ENCODE data around the gene KIAA0930. TPM values are rescaled to one million over a fixed set of nuclear protein-coding genes. Genes with fewer than 3 reads are reported as not detected.

Gene KIAA0930
- total and polyA plus RNA-seq, 2 experiments from 2014 or later: 15.0 to 78.6 TPM

GRCh38 chr22:45204241-45204640 lies 36.5 kb downstream of the KIAA0930 start:
- H3K36me3 ChIP-seq (ENCODE audit: insufficient read depth): no peaks in the 10 kb centered on the region; the same call in 1 of the 2 replicates
- ATAC-seq: no peak
- H3K4me2 ChIP-seq: no peak overlapping the region
- H2AFZ ChIP-seq: no peak overlapping the region
- no peaks in the 10 kb centered on the region for H3K9me2 ChIP-seq (ENCODE audit: insufficient read depth)
- no peaks in the 10 kb centered on the region; the same call in 1 of the 2 replicates for H3F3A ChIP-seq (replicated peaks; ENCODE audit: low read depth)
- H3K4me1 ChIP-seq (ENCODE audit: insufficient read depth): no peaks in the 10 kb centered on the region
- H3K4me3 Mint-ChIP-seq: no peak overlapping the region
- H3K4me3 ChIP-seq: no peak overlapping the region
- H3K9me3 Mint-ChIP-seq: no peaks in the 10 kb centered on the region; the same call in 2 of the 3 replicates
- H3K27ac ChIP-seq (ENCODE audit: low read depth): no peak overlapping the region
- peaks cover 16% of the 10 kb centered on the region for H3K4me1 Mint-ChIP-seq
- no peak for DNase-seq (ENCODE audit: low spot score)
- H3K36me3 Mint-ChIP-seq (ENCODE audit: low read depth): peaks cover 15% of the 10 kb centered on the region; the same call in 2 of the 3 replicates
- H3K27me3 ChIP-seq (ENCODE audit: insufficient read depth): no peaks in the 10 kb centered on the region
- H3K27me3 Mint-ChIP-seq (ENCODE audit: insufficient read depth, low read depth, poor library complexity): peaks cover 15% of the 10 kb centered on the region
- no peak for TF ChIP-seq CREB1 (CRISPR knock-in tag; IDR thresholded peaks at IDR 0.05; ENCODE audit: low read depth)
- TF ChIP-seq, protein P1, sequence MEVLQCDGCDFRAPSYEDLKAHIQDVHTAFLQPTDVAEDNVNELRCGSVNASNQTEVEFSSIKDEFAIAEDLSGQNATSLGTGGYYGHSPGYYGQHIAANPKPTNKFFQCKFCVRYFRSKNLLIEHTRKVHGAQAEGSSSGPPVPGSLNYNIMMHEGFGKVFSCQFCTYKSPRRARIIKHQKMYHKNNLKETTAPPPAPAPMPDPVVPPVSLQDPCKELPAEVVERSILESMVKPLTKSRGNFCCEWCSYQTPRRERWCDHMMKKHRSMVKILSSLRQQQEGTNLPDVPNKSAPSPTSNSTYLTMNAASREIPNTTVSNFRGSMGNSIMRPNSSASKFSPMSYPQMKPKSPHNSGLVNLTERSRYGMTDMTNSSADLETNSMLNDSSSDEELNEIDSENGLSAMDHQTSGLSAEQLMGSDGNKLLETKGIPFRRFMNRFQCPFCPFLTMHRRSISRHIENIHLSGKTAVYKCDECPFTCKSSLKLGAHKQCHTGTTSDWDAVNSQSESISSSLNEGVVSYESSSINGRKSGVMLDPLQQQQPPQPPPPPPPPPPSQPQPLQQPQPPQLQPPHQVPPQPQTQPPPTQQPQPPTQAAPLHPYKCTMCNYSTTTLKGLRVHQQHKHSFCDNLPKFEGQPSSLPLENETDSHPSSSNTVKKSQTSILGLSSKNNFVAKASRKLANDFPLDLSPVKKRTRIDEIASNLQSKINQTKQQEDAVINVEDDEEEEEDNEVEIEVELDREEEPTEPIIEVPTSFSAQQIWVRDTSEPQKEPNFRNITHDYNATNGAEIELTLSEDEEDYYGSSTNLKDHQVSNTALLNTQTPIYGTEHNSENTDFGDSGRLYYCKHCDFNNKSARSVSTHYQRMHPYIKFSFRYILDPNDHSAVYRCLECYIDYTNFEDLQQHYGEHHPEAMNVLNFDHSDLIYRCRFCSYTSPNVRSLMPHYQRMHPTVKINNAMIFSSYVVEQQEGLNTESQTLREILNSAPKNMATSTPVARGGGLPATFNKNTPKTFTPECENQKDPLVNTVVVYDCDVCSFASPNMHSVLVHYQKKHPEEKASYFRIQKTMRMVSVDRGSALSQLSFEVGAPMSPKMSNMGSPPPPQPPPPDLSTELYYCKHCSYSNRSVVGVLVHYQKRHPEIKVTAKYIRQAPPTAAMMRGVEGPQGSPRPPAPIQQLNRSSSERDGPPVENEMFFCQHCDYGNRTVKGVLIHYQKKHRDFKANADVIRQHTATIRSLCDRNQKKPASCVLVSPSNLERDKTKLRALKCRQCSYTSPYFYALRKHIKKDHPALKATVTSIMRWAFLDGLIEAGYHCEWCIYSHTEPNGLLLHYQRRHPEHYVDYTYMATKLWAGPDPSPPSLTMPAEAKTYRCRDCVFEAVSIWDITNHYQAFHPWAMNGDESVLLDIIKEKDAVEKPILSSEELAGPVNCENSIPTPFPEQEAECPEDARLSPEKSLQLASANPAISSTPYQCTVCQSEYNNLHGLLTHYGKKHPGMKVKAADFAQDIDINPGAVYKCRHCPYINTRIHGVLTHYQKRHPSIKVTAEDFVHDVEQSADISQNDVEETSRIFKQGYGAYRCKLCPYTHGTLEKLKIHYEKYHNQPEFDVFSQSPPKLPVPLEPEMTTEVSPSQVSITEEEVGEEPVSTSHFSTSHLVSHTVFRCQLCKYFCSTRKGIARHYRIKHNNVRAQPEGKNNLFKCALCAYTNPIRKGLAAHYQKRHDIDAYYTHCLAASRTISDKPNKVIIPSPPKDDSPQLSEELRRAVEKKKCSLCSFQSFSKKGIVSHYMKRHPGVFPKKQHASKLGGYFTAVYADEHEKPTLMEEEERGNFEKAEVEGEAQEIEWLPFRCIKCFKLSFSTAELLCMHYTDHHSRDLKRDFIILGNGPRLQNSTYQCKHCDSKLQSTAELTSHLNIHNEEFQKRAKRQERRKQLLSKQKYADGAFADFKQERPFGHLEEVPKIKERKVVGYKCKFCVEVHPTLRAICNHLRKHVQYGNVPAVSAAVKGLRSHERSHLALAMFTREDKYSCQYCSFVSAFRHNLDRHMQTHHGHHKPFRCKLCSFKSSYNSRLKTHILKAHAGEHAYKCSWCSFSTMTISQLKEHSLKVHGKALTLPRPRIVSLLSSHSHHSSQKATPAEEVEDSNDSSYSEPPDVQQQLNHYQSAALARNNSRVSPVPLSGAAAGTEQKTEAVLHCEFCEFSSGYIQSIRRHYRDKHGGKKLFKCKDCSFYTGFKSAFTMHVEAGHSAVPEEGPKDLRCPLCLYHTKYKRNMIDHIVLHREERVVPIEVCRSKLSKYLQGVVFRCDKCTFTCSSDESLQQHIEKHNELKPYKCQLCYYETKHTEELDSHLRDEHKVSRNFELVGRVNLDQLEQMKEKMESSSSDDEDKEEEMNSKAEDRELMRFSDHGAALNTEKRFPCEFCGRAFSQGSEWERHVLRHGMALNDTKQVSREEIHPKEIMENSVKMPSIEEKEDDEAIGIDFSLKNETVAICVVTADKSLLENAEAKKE (CRISPR knock-in tag; IDR thresholded peaks at IDR 0.05): no peak
- no peak for TF ChIP-seq JUNB (IDR thresholded peaks at IDR 0.05; ENCODE audit: unreplicated experiment)
- TF ChIP-seq STAT1 (IDR thresholded peaks at IDR 0.05; ENCODE audit: unreplicated experiment): no peak
- H3K79me2 ChIP-seq (replicated peaks; ENCODE audit: insufficient read depth): no peaks in the 10 kb centered on the region
- no peak overlapping the region for H3K27ac Mint-ChIP-seq
- no peaks in the 10 kb centered on the region for H4K20me1 ChIP-seq (replicated peaks; ENCODE audit: insufficient read depth)

- Mint-ChIP-seq H3K36me3 (ENCODE audit: low read depth) (peaks cover 14% of the 10 kb centered on the region; the same call in 2 of the 3 replicates), H3K4me3 (no peak overlapping the region), H3K4me1 (peaks cover 20% of the 10 kb centered on the region), H3K27me3 (ENCODE audit: insufficient read depth, low read depth, poor library complexity) (peaks cover 15% of the 10 kb centered on the region), H3K27ac (no peak overlapping the region), H3K9me3 (no peaks in the 10 kb centered on the region; the same call in 2 of the 3 replicates)
- Histone ChIP-seq H3K4me2 (no peak overlapping the region), H2AFZ (no peak overlapping the region), H3F3A (replicated peaks; ENCODE audit: low read depth) (no peaks in the 10 kb centered on the region), H4K20me1 (replicated peaks; ENCODE audit: insufficient read depth) (no peaks in the 10 kb centered on the region), H3K4me3 (no peak overlapping the region), H3K27me3 (ENCODE audit: insufficient read depth) (no peaks in the 10 kb centered on the region), H3K4me1 (ENCODE audit: insufficient read depth) (no peaks in the 10 kb centered on the region), H3K79me2 (replicated peaks; ENCODE audit: insufficient read depth) (no peaks in the 10 kb centered on the region), H3K9me2 (ENCODE audit: insufficient read depth) (no peaks in the 10 kb centered on the region), H3K27ac (ENCODE audit: low read depth) (no peak overlapping the region), H3K36me3 (ENCODE audit: insufficient read depth) (no peaks in the 10 kb centered on the region; the same call in 1 of the 2 replicates)
- ATAC-seq (no peak), DNase-seq (ENCODE audit: low spot score) (no peak)
- TF ChIP-seq, protein P1 (CRISPR knock-in tag; IDR thresholded peaks at IDR 0.05): no peak
- no peak for TF ChIP-seq EZH2phosphoT487 (IDR thresholded peaks at IDR 0.05; ENCODE audit: unreplicated experiment)
Measured at GRCh38 chr22:45203150-45203951, 37.3 kb downstream of the KIAA0930 start.

Data from GM23338 (cell line).